ENCODE data around the gene MRPS24.

DNA sequence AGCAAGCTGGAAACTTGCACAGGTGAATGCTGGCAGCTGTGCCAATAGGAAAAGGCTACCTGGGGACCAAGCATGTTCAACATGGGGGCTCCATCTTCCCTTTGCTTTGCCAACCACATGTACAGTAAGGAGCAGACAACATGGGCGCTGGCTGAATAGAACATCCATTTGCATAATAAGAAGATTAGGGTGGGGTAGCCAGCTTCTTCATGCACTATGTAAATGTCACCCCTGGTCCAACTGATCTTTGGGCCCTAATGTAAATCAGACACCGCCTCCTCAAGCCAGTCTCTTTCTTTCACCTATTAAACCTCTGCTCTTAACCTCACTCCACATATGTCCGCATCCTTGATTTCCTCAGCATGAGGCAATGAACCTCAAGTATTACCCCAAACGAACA lies 26.0 kb downstream of the MRPS24 start:
- TF ChIP-seq EZH2 (IDR thresholded peaks at IDR 0.05; ENCODE audit: low read length), result no peak
- TF ChIP-seq, protein P1, sequence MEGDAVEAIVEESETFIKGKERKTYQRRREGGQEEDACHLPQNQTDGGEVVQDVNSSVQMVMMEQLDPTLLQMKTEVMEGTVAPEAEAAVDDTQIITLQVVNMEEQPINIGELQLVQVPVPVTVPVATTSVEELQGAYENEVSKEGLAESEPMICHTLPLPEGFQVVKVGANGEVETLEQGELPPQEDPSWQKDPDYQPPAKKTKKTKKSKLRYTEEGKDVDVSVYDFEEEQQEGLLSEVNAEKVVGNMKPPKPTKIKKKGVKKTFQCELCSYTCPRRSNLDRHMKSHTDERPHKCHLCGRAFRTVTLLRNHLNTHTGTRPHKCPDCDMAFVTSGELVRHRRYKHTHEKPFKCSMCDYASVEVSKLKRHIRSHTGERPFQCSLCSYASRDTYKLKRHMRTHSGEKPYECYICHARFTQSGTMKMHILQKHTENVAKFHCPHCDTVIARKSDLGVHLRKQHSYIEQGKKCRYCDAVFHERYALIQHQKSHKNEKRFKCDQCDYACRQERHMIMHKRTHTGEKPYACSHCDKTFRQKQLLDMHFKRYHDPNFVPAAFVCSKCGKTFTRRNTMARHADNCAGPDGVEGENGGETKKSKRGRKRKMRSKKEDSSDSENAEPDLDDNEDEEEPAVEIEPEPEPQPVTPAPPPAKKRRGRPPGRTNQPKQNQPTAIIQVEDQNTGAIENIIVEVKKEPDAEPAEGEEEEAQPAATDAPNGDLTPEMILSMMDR (optimal IDR thresholded peaks at IDR 0.05 in 1 of 3, IDR thresholded peaks at IDR 0.05 in 1 of 3, conservative IDR thresholded peaks at IDR 0.05 in 1 of 3; ENCODE audit: extremely low read depth in 1 of 3, insufficient read depth in 2 of 3, low read length in 3 of 3), result no peak
